NCI-H345 (cell line): ENCODE results near the gene ITGB1.

Experiments used
- DNase-seq: peaks from one replicate; lab custom pipeline; 2025; lab: John Stamatoyannopoulos, UW

The ITGB1 gene

GRCh38 chr10:32955299-32955772 lies 2.7 kb downstream of the ITGB1 start:
- DNase-seq = no peak

- DNase-seq = no peak
Measured at GRCh38 chr10:32954545-32955298, 3.3 kb downstream of the ITGB1 start.

- DNase-seq = no peak
Measured at GRCh38 chr10:32954080-32954479, 4.0 kb downstream of the ITGB1 start.

- no peak for DNase-seq
Measured at GRCh38 chr10:32953277-32953927, 4.6 kb downstream of the ITGB1 start.

GRCh38 chr10:32952541-32953276 lies 5.3 kb downstream of the ITGB1 start:
- DNase-seq = no peak

- no peak for DNase-seq
Measured at GRCh38 chr10:32952094-32952493, 5.9 kb downstream of the ITGB1 start.

- DNase-seq = no peak
Measured at GRCh38 chr10:32951111-32951510, 6.9 kb downstream of the ITGB1 start.

GRCh38 chr10:32950591-32951108 lies 7.4 kb downstream of the ITGB1 start:
- DNase-seq = no peak

- no peak for DNase-seq
Measured at GRCh38 chr10:32949221-32949678, 8.8 kb downstream of the ITGB1 start.

GRCh38 chr10:32948451-32948850 lies 9.6 kb downstream of the ITGB1 start:
- DNase-seq = no peak

- no peak for DNase-seq
Measured at GRCh38 chr10:32947586-32947985, 10.4 kb downstream of the ITGB1 start.

GRCh38 chr10:32946108-32946507 lies 11.9 kb downstream of the ITGB1 start:
- DNase-seq = no peak

- no peak for DNase-seq
Measured at GRCh38 chr10:32943854-32944661, 14.0 kb downstream of the ITGB1 start.

- DNase-seq = no peak
Measured at GRCh38 chr10:32943395-32943794, 14.6 kb downstream of the ITGB1 start.

GRCh38 chr10:32942081-32942480 lies 15.9 kb downstream of the ITGB1 start:
- DNase-seq = no peak

GRCh38 chr10:32941357-32941756 lies 16.7 kb downstream of the ITGB1 start:
- DNase-seq = no peak

GRCh38 chr10:32940321-32941301 lies 17.4 kb downstream of the ITGB1 start:
- no peak for DNase-seq

GRCh38 chr10:32939296-32940111 lies 18.5 kb downstream of the ITGB1 start:
- no peak for DNase-seq

- DNase-seq = peak; percentile 22
Measured at GRCh38 chr10:32938554-32939061, 19.4 kb downstream of the ITGB1 start.
